Measurements from ENCODE around the gene MAPK10.

The MAPK10 gene

GRCh38 chr4:86329431-86329830, 30.4 kb downstream of the MAPK10 start:
- Mint-ChIP-seq H3K27ac (no peak overlapping the region), H3K27me3 (no peaks in the 10 kb centered on the region), H3K36me3 (ENCODE audit: low read depth) (no peaks in the 10 kb centered on the region), H3K4me1 (ENCODE audit: low read depth) (no peaks in the 10 kb centered on the region), H3K9me3 (no peaks in the 10 kb centered on the region), H3K4me3 (no peak overlapping the region)
- intact Hi-C loops (cut with micrococcal nuclease): no loop called here

GRCh38 chr4:86326400-86326799, 33.5 kb downstream of the MAPK10 start:
- no peak overlapping the region for H3K27ac Mint-ChIP-seq
- H3K9me3 Mint-ChIP-seq: no peaks in the 10 kb centered on the region
- no peaks in the 10 kb centered on the region for H3K27me3 Mint-ChIP-seq
- no peaks in the 10 kb centered on the region for H3K4me1 Mint-ChIP-seq (ENCODE audit: low read depth)
- no peaks in the 10 kb centered on the region for H3K36me3 Mint-ChIP-seq (ENCODE audit: low read depth)
- intact Hi-C loops (cut with micrococcal nuclease): no loop called here
- H3K4me3 Mint-ChIP-seq: no peak overlapping the region

- no peaks in the 10 kb centered on the region for H3K36me3 Mint-ChIP-seq (ENCODE audit: low read depth)
- H3K4me3 Mint-ChIP-seq: no peak overlapping the region
- no peak overlapping the region for H3K27ac Mint-ChIP-seq
- no peaks in the 10 kb centered on the region for H3K4me1 Mint-ChIP-seq (ENCODE audit: low read depth)
- H3K9me3 Mint-ChIP-seq: no peaks in the 10 kb centered on the region
- intact Hi-C loops (cut with micrococcal nuclease): no loop called here
- no peaks in the 10 kb centered on the region for H3K27me3 Mint-ChIP-seq
Observed at GRCh38 chr4:86319390-86319789, 40.5 kb downstream of the MAPK10 start.

- no peaks in the 10 kb centered on the region for H3K36me3 Mint-ChIP-seq (ENCODE audit: low read depth)
- H3K9me3 Mint-ChIP-seq: no peaks in the 10 kb centered on the region
- no peak overlapping the region for H3K27ac Mint-ChIP-seq
- no peaks in the 10 kb centered on the region for H3K27me3 Mint-ChIP-seq
- intact Hi-C loops (cut with micrococcal nuclease): no loop called here
- no peaks in the 10 kb centered on the region for H3K4me1 Mint-ChIP-seq (ENCODE audit: low read depth)
- no peak overlapping the region for H3K4me3 Mint-ChIP-seq
Observed at GRCh38 chr4:86315579-86315978, 44.3 kb downstream of the MAPK10 start.

GRCh38 chr4:86313656-86314055, 46.2 kb downstream of the MAPK10 start:
- intact Hi-C loops (cut with micrococcal nuclease): no loop called here
- Mint-ChIP-seq H3K4me1 (ENCODE audit: low read depth) (no peaks in the 10 kb centered on the region), H3K9me3 (no peaks in the 10 kb centered on the region), H3K36me3 (ENCODE audit: low read depth) (no peaks in the 10 kb centered on the region), H3K27ac (no peak overlapping the region), H3K4me3 (no peak overlapping the region), H3K27me3 (no peaks in the 10 kb centered on the region)

GRCh38 chr4:86307432-86307831, 52.4 kb downstream of the MAPK10 start:
- intact Hi-C loops (cut with micrococcal nuclease): no loop called here
- H3K9me3 Mint-ChIP-seq: no peaks in the 10 kb centered on the region
- no peak overlapping the region for H3K4me3 Mint-ChIP-seq
- no peaks in the 10 kb centered on the region for H3K4me1 Mint-ChIP-seq (ENCODE audit: low read depth)
- H3K36me3 Mint-ChIP-seq (ENCODE audit: low read depth): no peaks in the 10 kb centered on the region
- no peaks in the 10 kb centered on the region for H3K27me3 Mint-ChIP-seq
- no peak overlapping the region for H3K27ac Mint-ChIP-seq

- H3K36me3 Mint-ChIP-seq (ENCODE audit: low read depth): no peaks in the 10 kb centered on the region
- no peak overlapping the region for H3K4me3 Mint-ChIP-seq
- H3K27ac Mint-ChIP-seq: no peak overlapping the region
- no peaks in the 10 kb centered on the region for H3K27me3 Mint-ChIP-seq
- no peaks in the 10 kb centered on the region for H3K9me3 Mint-ChIP-seq
- intact Hi-C loops (cut with micrococcal nuclease): no loop called here
- H3K4me1 Mint-ChIP-seq (ENCODE audit: low read depth): no peaks in the 10 kb centered on the region
Observed at GRCh38 chr4:86306816-86307215, 53.0 kb downstream of the MAPK10 start.

GRCh38 chr4:86302830-86303229, 57.0 kb downstream of the MAPK10 start:
- no peaks in the 10 kb centered on the region for H3K9me3 Mint-ChIP-seq
- no peak overlapping the region for H3K4me3 Mint-ChIP-seq
- intact Hi-C loops (cut with micrococcal nuclease): no loop called here
- H3K27me3 Mint-ChIP-seq: no peaks in the 10 kb centered on the region
- H3K27ac Mint-ChIP-seq: no peak overlapping the region
- H3K36me3 Mint-ChIP-seq (ENCODE audit: low read depth): no peaks in the 10 kb centered on the region
- no peaks in the 10 kb centered on the region for H3K4me1 Mint-ChIP-seq (ENCODE audit: low read depth)

- no peak overlapping the region for H3K27ac Mint-ChIP-seq
- H3K27me3 Mint-ChIP-seq: no peaks in the 10 kb centered on the region
- H3K36me3 Mint-ChIP-seq (ENCODE audit: low read depth): no peaks in the 10 kb centered on the region
- H3K4me1 Mint-ChIP-seq (ENCODE audit: low read depth): no peaks in the 10 kb centered on the region
- intact Hi-C loops (cut with micrococcal nuclease): no loop called here
- H3K4me3 Mint-ChIP-seq: no peak overlapping the region
- no peaks in the 10 kb centered on the region for H3K9me3 Mint-ChIP-seq
Observed at GRCh38 chr4:86302251-86302650, 57.6 kb downstream of the MAPK10 start.

GRCh38 chr4:86300516-86300915, 59.3 kb downstream of the MAPK10 start:
- Mint-ChIP-seq H3K27ac (no peak overlapping the region), H3K9me3 (no peaks in the 10 kb centered on the region), H3K27me3 (no peaks in the 10 kb centered on the region), H3K36me3 (ENCODE audit: low read depth) (no peaks in the 10 kb centered on the region), H3K4me1 (ENCODE audit: low read depth) (no peaks in the 10 kb centered on the region), H3K4me3 (no peak overlapping the region)
- intact Hi-C loops (cut with micrococcal nuclease): no loop called here

- intact Hi-C loops (cut with micrococcal nuclease): no loop called here
- Mint-ChIP-seq H3K27me3 (no peaks in the 10 kb centered on the region), H3K9me3 (no peaks in the 10 kb centered on the region), H3K4me3 (no peak overlapping the region), H3K27ac (no peak overlapping the region), H3K4me1 (ENCODE audit: low read depth) (no peaks in the 10 kb centered on the region), H3K36me3 (ENCODE audit: low read depth) (no peaks in the 10 kb centered on the region)
Observed at GRCh38 chr4:86296865-86297264, 63.0 kb downstream of the MAPK10 start.

GRCh38 chr4:86294883-86295282, 65.0 kb downstream of the MAPK10 start:
- Mint-ChIP-seq H3K9me3 (no peaks in the 10 kb centered on the region), H3K4me3 (no peak overlapping the region), H3K27me3 (no peaks in the 10 kb centered on the region), H3K27ac (no peak overlapping the region), H3K36me3 (ENCODE audit: low read depth) (no peaks in the 10 kb centered on the region), H3K4me1 (ENCODE audit: low read depth) (no peaks in the 10 kb centered on the region)
- intact Hi-C loops (cut with micrococcal nuclease): no loop called here

- Mint-ChIP-seq H3K27me3 (no peaks in the 10 kb centered on the region), H3K4me1 (ENCODE audit: low read depth) (no peaks in the 10 kb centered on the region), H3K4me3 (no peak overlapping the region), H3K9me3 (no peaks in the 10 kb centered on the region), H3K36me3 (ENCODE audit: low read depth) (no peaks in the 10 kb centered on the region), H3K27ac (no peak overlapping the region)
- intact Hi-C loops (cut with micrococcal nuclease): no loop called here
Observed at GRCh38 chr4:86291180-86291579, 68.7 kb downstream of the MAPK10 start.

GRCh38 chr4:86286726-86287125, 73.1 kb downstream of the MAPK10 start:
- H3K4me1 Mint-ChIP-seq (ENCODE audit: low read depth): no peaks in the 10 kb centered on the region
- no peaks in the 10 kb centered on the region for H3K27me3 Mint-ChIP-seq
- H3K27ac Mint-ChIP-seq: no peak overlapping the region
- H3K36me3 Mint-ChIP-seq (ENCODE audit: low read depth): no peaks in the 10 kb centered on the region
- no peak overlapping the region for H3K4me3 Mint-ChIP-seq
- H3K9me3 Mint-ChIP-seq: no peaks in the 10 kb centered on the region
- intact Hi-C loops (cut with micrococcal nuclease): no loop called here

- Mint-ChIP-seq H3K9me3 (no peaks in the 10 kb centered on the region), H3K4me3 (no peak overlapping the region), H3K27me3 (no peaks in the 10 kb centered on the region), H3K36me3 (ENCODE audit: low read depth) (no peaks in the 10 kb centered on the region), H3K27ac (no peak overlapping the region), H3K4me1 (ENCODE audit: low read depth) (no peaks in the 10 kb centered on the region)
- intact Hi-C loops (cut with micrococcal nuclease): no loop called here
Observed at GRCh38 chr4:86283371-86283770, 76.5 kb downstream of the MAPK10 start.

GRCh38 chr4:86280246-86280645, 79.6 kb downstream of the MAPK10 start:
- H3K4me1 Mint-ChIP-seq (ENCODE audit: low read depth): no peaks in the 10 kb centered on the region
- no peak overlapping the region for H3K27ac Mint-ChIP-seq
- no peaks in the 10 kb centered on the region for H3K27me3 Mint-ChIP-seq
- no peaks in the 10 kb centered on the region for H3K9me3 Mint-ChIP-seq
- H3K36me3 Mint-ChIP-seq (ENCODE audit: low read depth): no peaks in the 10 kb centered on the region
- intact Hi-C loops (cut with micrococcal nuclease): no loop called here
- no peak overlapping the region for H3K4me3 Mint-ChIP-seq
